ENCODE data around the gene RSPH6A.

DNA sequence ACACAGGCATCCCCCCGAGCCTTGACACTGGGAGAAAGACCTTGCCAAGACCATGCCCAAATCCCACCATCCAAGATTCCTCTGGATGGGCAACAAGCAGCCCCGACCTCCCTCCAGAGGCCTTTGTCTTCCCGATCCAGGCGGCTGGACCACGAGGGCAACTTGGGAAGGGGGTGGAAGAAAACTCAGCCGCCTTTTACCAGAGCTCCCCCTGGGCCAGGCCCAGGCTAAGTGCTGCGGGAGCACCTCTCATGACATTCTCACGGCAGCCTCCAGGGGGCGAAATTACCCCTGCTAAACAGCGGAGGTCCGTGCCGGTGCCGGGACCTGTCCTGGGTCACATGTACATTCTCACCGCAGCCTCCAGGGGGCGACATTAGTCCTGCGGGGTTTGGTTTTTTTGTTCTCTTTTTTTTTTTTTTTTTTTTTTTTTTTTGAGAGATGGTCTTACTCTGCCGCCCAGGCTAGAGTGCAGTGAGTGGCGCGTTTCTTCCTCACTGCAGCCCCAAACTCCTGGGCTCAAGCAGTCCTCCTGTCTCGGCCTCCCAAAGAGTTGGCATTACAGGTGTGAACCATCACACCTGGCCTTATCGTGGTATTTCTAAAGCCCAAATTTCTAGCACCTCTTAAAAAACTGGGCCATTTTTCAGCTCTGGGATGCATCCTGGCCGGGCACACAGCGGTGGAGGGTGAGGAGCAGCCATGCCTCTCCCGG is 2.1 kb upstream of the RSPH6A start:
- TF ChIP-seq CTCF (IDR thresholded peaks at IDR 0.05) (peak; percentile 90 to 98 (median 94)), POLR2A (IDR thresholded peaks at IDR 0.05; ENCODE audit: low read depth) (no peak)
